NCI-H2227 (cell line): ENCODE data around the gene PSD4.

Source experiments
- DNase-seq: peaks from one replicate; lab custom pipeline; 2025; ENCODE audit not compliant: unreplicated experiment; lab: John Stamatoyannopoulos, UW

PSD4 gene

GRCh38 chr2:113203217-113203530 lies 29.4 kb downstream of the PSD4 start:
- peak; percentile 9 for DNase-seq

- peak; percentile 82 for DNase-seq
These were observed 30.2 kb downstream of the PSD4 start for GRCh38 chr2:113203901-113204519.

GRCh38 chr2:113206251-113206650 lies 32.5 kb downstream of the PSD4 start:
- DNase-seq = no peak

- DNase-seq = no peak
These were observed 33.2 kb downstream of the PSD4 start for GRCh38 chr2:113207021-113207420.

GRCh38 chr2:113208396-113208795 lies 34.6 kb downstream of the PSD4 start:
- no peak for DNase-seq

GRCh38 chr2:113209011-113209645 lies 35.4 kb downstream of the PSD4 start:
- DNase-seq = no peak

GRCh38 chr2:113209646-113210171 lies 35.9 kb downstream of the PSD4 start:
- no peak for DNase-seq

GRCh38 chr2:113211226-113212105 lies 37.7 kb downstream of the PSD4 start:
- DNase-seq = no peak

GRCh38 chr2:113212245-113213060 lies 38.7 kb downstream of the PSD4 start:
- DNase-seq = peak; percentile 62

GRCh38 chr2:113213061-113213930 lies 39.5 kb downstream of the PSD4 start:
- DNase-seq = no peak

GRCh38 chr2:113214141-113214540 lies 40.4 kb downstream of the PSD4 start:
- DNase-seq = no peak

GRCh38 chr2:113215056-113215455 lies 41.3 kb downstream of the PSD4 start:
- DNase-seq = no peak

GRCh38 chr2:113216321-113216720 lies 42.5 kb downstream of the PSD4 start:
- no peak for DNase-seq

- DNase-seq = no peak
These were observed 43.2 kb downstream of the PSD4 start for GRCh38 chr2:113216891-113217454.

- DNase-seq = no peak
These were observed 43.9 kb downstream of the PSD4 start for GRCh38 chr2:113217455-113218282.

GRCh38 chr2:113218283-113219091 lies 44.7 kb downstream of the PSD4 start:
- DNase-seq = no peak

- DNase-seq = no peak
These were observed 45.3 kb downstream of the PSD4 start for GRCh38 chr2:113219092-113219441.

- no peak for DNase-seq
These were observed 45.7 kb downstream of the PSD4 start for GRCh38 chr2:113219525-113219888.
